HG02938 (cell line): Measurements from ENCODE around the gene DCP2.

Experiments used
- ATAC-seq: cut with Tn5 transposase; IDR thresholded peaks from one replicate; pipeline ENCODE4 v1.9.1; 2021; ENCODE audit warnings: mild to moderate bottlenecking, moderate library complexity; ENCODE audit not compliant: unreplicated experiment

The DCP2 gene

GRCh38 chr5:113017881-113018635 is 41.5 kb downstream of the DCP2 start:
- ATAC-seq = no peak

- no peak for ATAC-seq
Measured at GRCh38 chr5:113020461-113021273, 44.1 kb downstream of the DCP2 start.

GRCh38 chr5:113022661-113023060 is 46.1 kb downstream of the DCP2 start:
- ATAC-seq = peak; percentile 72

- no peak for ATAC-seq
Measured at GRCh38 chr5:113024076-113024697, 47.6 kb downstream of the DCP2 start.

- ATAC-seq = no peak
Measured at GRCh38 chr5:113025596-113025995, 49.0 kb downstream of the DCP2 start.

GRCh38 chr5:113026211-113026610 is 49.6 kb downstream of the DCP2 start:
- no peak for ATAC-seq

GRCh38 chr5:113027015-113027414 is 50.4 kb downstream of the DCP2 start:
- no peak for ATAC-seq

- no peak for ATAC-seq
Measured at GRCh38 chr5:113027431-113027830, 50.8 kb downstream of the DCP2 start.

- ATAC-seq = no peak
Measured at GRCh38 chr5:113029614-113030013, 53.0 kb downstream of the DCP2 start.

- no peak for ATAC-seq
Measured at GRCh38 chr5:113031104-113031503, 54.5 kb downstream of the DCP2 start.

GRCh38 chr5:113031557-113031956 is 55.0 kb downstream of the DCP2 start:
- no peak for ATAC-seq

- no peak for ATAC-seq
Measured at GRCh38 chr5:113034182-113034773, 57.7 kb downstream of the DCP2 start.

- ATAC-seq = no peak
Measured at GRCh38 chr5:113035096-113035495, 58.5 kb downstream of the DCP2 start.

- ATAC-seq = no peak
Measured at GRCh38 chr5:113036321-113036720, 59.7 kb downstream of the DCP2 start.

- no peak for ATAC-seq
Measured at GRCh38 chr5:113036826-113037225, 60.2 kb downstream of the DCP2 start.

- ATAC-seq = no peak
Measured at GRCh38 chr5:113038136-113038535, 61.5 kb downstream of the DCP2 start.

GRCh38 chr5:113038714-113039113 is 62.1 kb downstream of the DCP2 start:
- ATAC-seq = no peak

- no peak for ATAC-seq
Measured at GRCh38 chr5:113039229-113039933, 62.8 kb downstream of the DCP2 start.

GRCh38 chr5:113039934-113040285 is 63.3 kb downstream of the DCP2 start:
- ATAC-seq = no peak

GRCh38 chr5:113040672-113041260 is 64.2 kb downstream of the DCP2 start:
- ATAC-seq = no peak
